Neural cell (in vitro differentiated cells): ENCODE results near the gene CBLB.

Experiments
- EP300 ChIP-seq: fragments of 450-650 bp; conservative IDR thresholded peaks from 2 replicates; pipeline ENCODE4 v1.6.1; 2014; ENCODE audit warnings: antibody characterized with exemption, mild to moderate bottlenecking, moderate library complexity; ENCODE audit not compliant: poor library complexity, severe bottlenecking
- EZH2 ChIP-seq: fragments of 200-600, 300-800 bp; shearing (Covaris generic), sonication (generic); IDR thresholded peaks from 2 replicates; pipeline ENCODE4 v1.6.1; 2014; ENCODE audit warnings: antibody characterized with exemption, low read length, borderline replicate concordance, mild to moderate bottlenecking; ENCODE audit not compliant: insufficient read depth, poor library complexity, severe bottlenecking
- RAD21 ChIP-seq: fragments of 450-650 bp; conservative IDR thresholded peaks from 2 replicates; pipeline ENCODE4 v1.6.1; 2014; ENCODE audit warnings: antibody characterized with exemption, mild to moderate bottlenecking, moderate library complexity
- TAF1 ChIP-seq: IDR thresholded peaks from 2 replicates; pipeline ENCODE4 v1.6.1; 2012; ENCODE audit warnings: low read depth
- TF ChIP-seq, protein P1 (sequence below): fragments of 450-650 bp; IDR thresholded peaks from 2 replicates; pipeline ENCODE4 v1.5.1; 2014; ENCODE audit warnings: antibody characterized with exemption, mild to moderate bottlenecking, moderate library complexity; ENCODE audit not compliant: poor library complexity, severe bottlenecking
- TF ChIP-seq, protein P2 (sequence below): IDR thresholded peaks from 2 replicates; pipeline ENCODE4 v1.6.1; 2012; ENCODE audit warnings: borderline replicate concordance

DNA sequence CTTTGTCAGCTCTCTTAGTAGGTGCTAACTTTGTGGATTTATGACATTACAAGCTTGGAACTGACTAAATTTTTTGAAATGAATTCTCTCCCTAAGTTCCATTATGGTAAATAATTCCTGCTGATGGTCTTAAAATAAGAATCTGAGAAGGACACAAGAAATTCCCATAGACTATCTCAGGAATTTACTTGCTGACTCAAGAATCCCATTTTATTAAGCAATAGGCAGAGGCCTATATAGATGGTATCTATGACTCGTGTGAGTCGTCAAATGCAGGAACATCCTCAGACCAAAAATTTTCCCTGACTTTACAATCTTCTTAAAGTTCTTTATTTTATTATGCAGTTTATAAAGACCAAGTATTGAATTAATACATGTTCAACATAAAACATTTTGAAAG lies 30.7 kb upstream of the CBLB start:
- TF ChIP-seq, protein P1, sequence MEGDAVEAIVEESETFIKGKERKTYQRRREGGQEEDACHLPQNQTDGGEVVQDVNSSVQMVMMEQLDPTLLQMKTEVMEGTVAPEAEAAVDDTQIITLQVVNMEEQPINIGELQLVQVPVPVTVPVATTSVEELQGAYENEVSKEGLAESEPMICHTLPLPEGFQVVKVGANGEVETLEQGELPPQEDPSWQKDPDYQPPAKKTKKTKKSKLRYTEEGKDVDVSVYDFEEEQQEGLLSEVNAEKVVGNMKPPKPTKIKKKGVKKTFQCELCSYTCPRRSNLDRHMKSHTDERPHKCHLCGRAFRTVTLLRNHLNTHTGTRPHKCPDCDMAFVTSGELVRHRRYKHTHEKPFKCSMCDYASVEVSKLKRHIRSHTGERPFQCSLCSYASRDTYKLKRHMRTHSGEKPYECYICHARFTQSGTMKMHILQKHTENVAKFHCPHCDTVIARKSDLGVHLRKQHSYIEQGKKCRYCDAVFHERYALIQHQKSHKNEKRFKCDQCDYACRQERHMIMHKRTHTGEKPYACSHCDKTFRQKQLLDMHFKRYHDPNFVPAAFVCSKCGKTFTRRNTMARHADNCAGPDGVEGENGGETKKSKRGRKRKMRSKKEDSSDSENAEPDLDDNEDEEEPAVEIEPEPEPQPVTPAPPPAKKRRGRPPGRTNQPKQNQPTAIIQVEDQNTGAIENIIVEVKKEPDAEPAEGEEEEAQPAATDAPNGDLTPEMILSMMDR = no peak
- TF ChIP-seq EZH2 (no peak), EP300 (no peak), RAD21 (no peak), TAF1 (no peak)
- TF ChIP-seq, protein P2, sequence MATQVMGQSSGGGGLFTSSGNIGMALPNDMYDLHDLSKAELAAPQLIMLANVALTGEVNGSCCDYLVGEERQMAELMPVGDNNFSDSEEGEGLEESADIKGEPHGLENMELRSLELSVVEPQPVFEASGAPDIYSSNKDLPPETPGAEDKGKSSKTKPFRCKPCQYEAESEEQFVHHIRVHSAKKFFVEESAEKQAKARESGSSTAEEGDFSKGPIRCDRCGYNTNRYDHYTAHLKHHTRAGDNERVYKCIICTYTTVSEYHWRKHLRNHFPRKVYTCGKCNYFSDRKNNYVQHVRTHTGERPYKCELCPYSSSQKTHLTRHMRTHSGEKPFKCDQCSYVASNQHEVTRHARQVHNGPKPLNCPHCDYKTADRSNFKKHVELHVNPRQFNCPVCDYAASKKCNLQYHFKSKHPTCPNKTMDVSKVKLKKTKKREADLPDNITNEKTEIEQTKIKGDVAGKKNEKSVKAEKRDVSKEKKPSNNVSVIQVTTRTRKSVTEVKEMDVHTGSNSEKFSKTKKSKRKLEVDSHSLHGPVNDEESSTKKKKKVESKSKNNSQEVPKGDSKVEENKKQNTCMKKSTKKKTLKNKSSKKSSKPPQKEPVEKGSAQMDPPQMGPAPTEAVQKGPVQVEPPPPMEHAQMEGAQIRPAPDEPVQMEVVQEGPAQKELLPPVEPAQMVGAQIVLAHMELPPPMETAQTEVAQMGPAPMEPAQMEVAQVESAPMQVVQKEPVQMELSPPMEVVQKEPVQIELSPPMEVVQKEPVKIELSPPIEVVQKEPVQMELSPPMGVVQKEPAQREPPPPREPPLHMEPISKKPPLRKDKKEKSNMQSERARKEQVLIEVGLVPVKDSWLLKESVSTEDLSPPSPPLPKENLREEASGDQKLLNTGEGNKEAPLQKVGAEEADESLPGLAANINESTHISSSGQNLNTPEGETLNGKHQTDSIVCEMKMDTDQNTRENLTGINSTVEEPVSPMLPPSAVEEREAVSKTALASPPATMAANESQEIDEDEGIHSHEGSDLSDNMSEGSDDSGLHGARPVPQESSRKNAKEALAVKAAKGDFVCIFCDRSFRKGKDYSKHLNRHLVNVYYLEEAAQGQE = no peak
